Measurements from ENCODE around the gene GINS1. TPM values are rescaled to one million over a fixed set of nuclear protein-coding genes. Genes with fewer than 3 reads are reported as not detected.
A peak's percentile ranks its signal among the peaks of the same experiment; 100 is the strongest.

Gene GINS1
- total RNA-seq, 1 donor from 2014 or later, result 6.6 TPM

DNA sequence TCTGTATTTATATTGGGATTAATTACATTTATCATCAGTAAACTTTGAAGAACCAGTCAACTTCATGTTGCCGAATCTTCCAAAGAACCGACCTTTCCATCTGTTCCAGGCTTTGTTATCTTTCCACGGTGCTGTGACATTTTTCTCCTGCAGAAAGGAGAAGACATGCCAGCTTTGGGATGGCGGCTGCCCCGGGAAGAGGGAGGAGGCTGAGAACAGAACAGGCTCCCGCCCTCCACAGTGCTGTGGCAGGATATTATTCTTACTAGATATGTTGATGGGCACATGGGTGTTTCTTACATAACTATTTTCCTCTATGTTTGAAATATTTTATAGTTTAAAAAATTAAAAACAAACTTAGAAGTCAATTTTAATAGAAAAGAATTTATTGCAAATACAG, 44.9 kb downstream of the GINS1 start:
- no peaks in the 10 kb centered on the region for H3K27me3 Mint-ChIP-seq (ENCODE audit: low read depth, unreplicated experiment)
- H3K79me2 ChIP-seq (ENCODE audit: insufficient read depth, low read length), result no peaks in the 10 kb centered on the region
- H3K4me3 Mint-ChIP-seq (ENCODE audit: unreplicated experiment), result no peak overlapping the region
- H3K27ac Mint-ChIP-seq (ENCODE audit: unreplicated experiment), result no peak overlapping the region
- H3K4me1 Mint-ChIP-seq (ENCODE audit: low read depth, unreplicated experiment), result no peaks in the 10 kb centered on the region
- no peaks in the 10 kb centered on the region for H3K9me3 ChIP-seq (ENCODE audit: insufficient read depth, low read depth, low read length)
- DNase-seq (ENCODE audit: low read depth), result no peak
- H3K4me1 ChIP-seq (ENCODE audit: insufficient read depth, low read length), result no peaks in the 10 kb centered on the region
- no peaks in the 10 kb centered on the region for H4K20me1 ChIP-seq (ENCODE audit: insufficient read depth, low read length)
- no peaks in the 10 kb centered on the region for H3K27me3 ChIP-seq (ENCODE audit: insufficient read depth, low read length)
- H3K36me3 Mint-ChIP-seq (ENCODE audit: low read depth, unreplicated experiment), result peaks cover 15% of the 10 kb centered on the region
- H3K9me3 Mint-ChIP-seq (ENCODE audit: unreplicated experiment), result no peaks in the 10 kb centered on the region
- H2AFZ ChIP-seq (ENCODE audit: low read depth, low read length), result no peak overlapping the region
- no peak overlapping the region for H3K4me3 ChIP-seq (ENCODE audit: insufficient read depth, low read depth, low read length)
- TF ChIP-seq EZH2 (IDR thresholded peaks at IDR 0.05; ENCODE audit: insufficient read depth, low read length), result no peak
- TF ChIP-seq, protein P1, sequence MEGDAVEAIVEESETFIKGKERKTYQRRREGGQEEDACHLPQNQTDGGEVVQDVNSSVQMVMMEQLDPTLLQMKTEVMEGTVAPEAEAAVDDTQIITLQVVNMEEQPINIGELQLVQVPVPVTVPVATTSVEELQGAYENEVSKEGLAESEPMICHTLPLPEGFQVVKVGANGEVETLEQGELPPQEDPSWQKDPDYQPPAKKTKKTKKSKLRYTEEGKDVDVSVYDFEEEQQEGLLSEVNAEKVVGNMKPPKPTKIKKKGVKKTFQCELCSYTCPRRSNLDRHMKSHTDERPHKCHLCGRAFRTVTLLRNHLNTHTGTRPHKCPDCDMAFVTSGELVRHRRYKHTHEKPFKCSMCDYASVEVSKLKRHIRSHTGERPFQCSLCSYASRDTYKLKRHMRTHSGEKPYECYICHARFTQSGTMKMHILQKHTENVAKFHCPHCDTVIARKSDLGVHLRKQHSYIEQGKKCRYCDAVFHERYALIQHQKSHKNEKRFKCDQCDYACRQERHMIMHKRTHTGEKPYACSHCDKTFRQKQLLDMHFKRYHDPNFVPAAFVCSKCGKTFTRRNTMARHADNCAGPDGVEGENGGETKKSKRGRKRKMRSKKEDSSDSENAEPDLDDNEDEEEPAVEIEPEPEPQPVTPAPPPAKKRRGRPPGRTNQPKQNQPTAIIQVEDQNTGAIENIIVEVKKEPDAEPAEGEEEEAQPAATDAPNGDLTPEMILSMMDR (IDR thresholded peaks at IDR 0.05; ENCODE audit: insufficient read depth, low read depth, low read length), result no peak
- no peak for FAIRE-seq
- peaks cover 3% of the 10 kb centered on the region for H3K36me3 ChIP-seq (ENCODE audit: insufficient read depth, low read length)
- no peak overlapping the region for H3K9ac ChIP-seq (ENCODE audit: low read length)
- H3K4me2 ChIP-seq (ENCODE audit: low read length), result no peak overlapping the region
- H3K27ac ChIP-seq (ENCODE audit: low read depth, low read length), result no peak overlapping the region

DNA sequence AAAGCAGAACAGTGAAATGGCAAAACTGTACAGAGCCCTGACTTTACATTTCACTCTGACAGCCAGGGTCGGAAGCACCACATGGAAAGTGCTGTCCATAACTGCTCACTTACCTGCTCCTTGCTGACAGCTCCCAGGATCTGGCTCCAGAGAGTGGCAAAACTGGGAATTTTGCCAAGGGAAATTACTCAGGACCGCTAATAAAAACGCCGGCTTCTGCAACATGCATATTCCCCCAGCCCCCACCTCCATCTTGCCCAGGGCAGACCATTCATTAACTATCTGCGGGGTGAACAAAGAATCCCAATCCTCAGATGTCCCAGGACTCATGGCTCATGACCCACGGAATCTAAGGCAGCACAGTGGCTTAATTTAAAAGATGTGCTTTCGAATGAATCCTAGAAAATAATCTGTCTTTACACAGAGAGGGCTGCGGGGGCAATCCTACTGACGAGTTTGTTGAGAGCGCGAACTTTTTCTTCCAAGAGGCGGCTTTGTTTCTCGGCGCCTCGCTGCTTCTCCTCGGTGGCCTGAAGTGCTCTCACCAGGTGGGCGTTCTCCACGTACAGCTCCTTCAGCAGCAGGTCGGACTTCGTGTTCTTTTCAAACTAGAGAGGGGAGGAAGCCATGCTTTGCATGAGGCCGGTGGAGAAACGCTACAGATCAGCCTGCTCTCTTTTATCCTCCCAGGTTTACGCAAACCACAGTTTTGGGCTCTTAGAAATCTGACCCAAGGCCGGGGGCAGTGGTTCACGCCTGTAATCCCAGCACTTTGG, 45.8 kb downstream of the GINS1 start:
- H3K27me3 Mint-ChIP-seq (ENCODE audit: low read depth, unreplicated experiment), result no peaks in the 10 kb centered on the region
- H2AFZ ChIP-seq (ENCODE audit: low read depth, low read length), result no peak overlapping the region
- H4K20me1 ChIP-seq (ENCODE audit: insufficient read depth, low read length), result no peaks in the 10 kb centered on the region
- no peaks in the 10 kb centered on the region for H3K79me2 ChIP-seq (ENCODE audit: insufficient read depth, low read length)
- DNase-seq (ENCODE audit: low read depth) (peak; percentile 20), FAIRE-seq (no peak)
- no peak overlapping the region for H3K9ac ChIP-seq (ENCODE audit: low read length)
- H3K27ac Mint-ChIP-seq (ENCODE audit: unreplicated experiment), result no peak overlapping the region
- H3K9me3 Mint-ChIP-seq (ENCODE audit: unreplicated experiment), result no peaks in the 10 kb centered on the region
- H3K4me1 Mint-ChIP-seq (ENCODE audit: low read depth, unreplicated experiment), result no peaks in the 10 kb centered on the region
- H3K4me1 ChIP-seq (ENCODE audit: insufficient read depth, low read length), result no peaks in the 10 kb centered on the region
- no peak overlapping the region for H3K27ac ChIP-seq (ENCODE audit: low read depth, low read length)
- no peaks in the 10 kb centered on the region for H3K9me3 ChIP-seq (ENCODE audit: insufficient read depth, low read depth, low read length)
- peaks cover 15% of the 10 kb centered on the region for H3K36me3 Mint-ChIP-seq (ENCODE audit: low read depth, unreplicated experiment)
- H3K27me3 ChIP-seq (ENCODE audit: insufficient read depth, low read length), result no peaks in the 10 kb centered on the region
- TF ChIP-seq EZH2 (IDR thresholded peaks at IDR 0.05; ENCODE audit: insufficient read depth, low read length), result no peak
- TF ChIP-seq, protein P1 (IDR thresholded peaks at IDR 0.05; ENCODE audit: insufficient read depth, low read depth, low read length), result no peak
- no peak overlapping the region for H3K4me3 ChIP-seq (ENCODE audit: insufficient read depth, low read depth, low read length)
- no peak overlapping the region for H3K4me3 Mint-ChIP-seq (ENCODE audit: unreplicated experiment)
- H3K4me2 ChIP-seq (ENCODE audit: low read length), result no peak overlapping the region
- peaks cover 3% of the 10 kb centered on the region for H3K36me3 ChIP-seq (ENCODE audit: insufficient read depth, low read length)
